ENCODE data around the gene CA5A. TPM values are rescaled to one million over a fixed set of nuclear protein-coding genes. Genes with fewer than 3 reads are reported as not detected.
A peak's percentile ranks its signal among the peaks of the same experiment; 100 is the strongest.

Gene CA5A
- total and polyA plus RNA-seq, 9 of the 15 experiments (the other 6 are each of a cell fraction or from before 2014, with no cell fraction given): not detected

DNA sequence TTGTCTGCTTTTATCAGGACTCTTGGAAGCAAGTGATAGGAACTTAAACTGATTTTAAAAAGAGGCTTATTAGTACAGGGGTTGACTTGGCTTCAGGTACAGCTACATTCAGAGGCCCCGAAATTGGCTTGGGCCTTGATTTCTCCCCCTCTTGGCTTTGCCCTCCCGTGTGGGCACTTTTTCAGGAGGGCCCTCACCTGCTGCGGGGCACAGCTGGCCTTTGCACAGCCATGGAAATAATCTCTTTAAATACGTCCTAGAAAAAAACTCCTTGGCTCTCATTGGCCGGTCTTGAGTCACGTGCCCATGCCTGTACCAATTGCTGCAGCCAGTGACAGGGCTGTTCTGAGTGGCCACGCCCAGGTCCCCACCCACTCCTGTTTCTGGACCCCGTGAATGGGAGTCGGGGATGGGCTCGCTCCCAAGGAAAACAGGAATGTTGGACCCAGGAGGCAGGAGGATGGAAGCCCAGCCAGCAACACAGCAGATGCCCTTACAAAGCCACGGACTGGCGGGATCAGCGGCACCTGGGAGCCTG, 15.0 kb downstream of the CA5A start (continued):
- TF ChIP-seq TEAD4 (IDR thresholded peaks at IDR 0.05; ENCODE audit: low read length) (no peak), TEAD4 (CRISPR knock-in tag; IDR thresholded peaks at IDR 0.05; ENCODE audit: borderline replicate concordance) (no peak), KAT7 (CRISPR knock-in tag; IDR thresholded peaks at IDR 0.05; ENCODE audit: borderline replicate concordance) (no peak), C11orf30 (IDR thresholded peaks at IDR 0.05; ENCODE audit: low read depth) (no peak), CBFA2T2 (conservative IDR thresholded peaks at IDR 0.05) (0 out of 2 replicates have a peak, but pooled peaks have one; percentile 38), TAF1 (IDR thresholded peaks at IDR 0.05; ENCODE audit: control insufficient read depth, extremely low read depth, insufficient read depth, low read length, severe bottlenecking) (no peak), TCF3 (CRISPR knock-in tag; IDR thresholded peaks at IDR 0.05) (no peak), FOS (IDR thresholded peaks at IDR 0.05; ENCODE audit: extremely low read depth, insufficient read length) (peak; percentile 34), SRF (CRISPR knock-in tag; IDR thresholded peaks at IDR 0.05) (no peak), FOXK1 (CRISPR knock-in tag; IDR thresholded peaks at IDR 0.05; ENCODE audit: borderline replicate concordance) (no peak), SIN3B (IDR thresholded peaks at IDR 0.05; ENCODE audit: low read depth) (no peak), TOE1 (IDR thresholded peaks at IDR 0.05; ENCODE audit: borderline replicate concordance) (peak; percentile 79), TOE1 (CRISPR knock-in tag; IDR thresholded peaks at IDR 0.05; ENCODE audit: borderline replicate concordance, low read depth) (no peak), NFYB (IDR thresholded peaks at IDR 0.05; ENCODE audit: extremely low read depth, insufficient read length) (peak; percentile 63), COPS2 (conservative IDR thresholded peaks at IDR 0.05) (no peak), MAFG (tag; conservative IDR thresholded peaks at IDR 0.05) (no peak), NR2F6 (CRISPR knock-in tag; IDR thresholded peaks at IDR 0.05) (no peak), EP400 (IDR thresholded peaks at IDR 0.05) (no peak), STAT5B (CRISPR knock-in tag; IDR thresholded peaks at IDR 0.05) (no peak)
- TF ChIP-seq, protein P1, sequence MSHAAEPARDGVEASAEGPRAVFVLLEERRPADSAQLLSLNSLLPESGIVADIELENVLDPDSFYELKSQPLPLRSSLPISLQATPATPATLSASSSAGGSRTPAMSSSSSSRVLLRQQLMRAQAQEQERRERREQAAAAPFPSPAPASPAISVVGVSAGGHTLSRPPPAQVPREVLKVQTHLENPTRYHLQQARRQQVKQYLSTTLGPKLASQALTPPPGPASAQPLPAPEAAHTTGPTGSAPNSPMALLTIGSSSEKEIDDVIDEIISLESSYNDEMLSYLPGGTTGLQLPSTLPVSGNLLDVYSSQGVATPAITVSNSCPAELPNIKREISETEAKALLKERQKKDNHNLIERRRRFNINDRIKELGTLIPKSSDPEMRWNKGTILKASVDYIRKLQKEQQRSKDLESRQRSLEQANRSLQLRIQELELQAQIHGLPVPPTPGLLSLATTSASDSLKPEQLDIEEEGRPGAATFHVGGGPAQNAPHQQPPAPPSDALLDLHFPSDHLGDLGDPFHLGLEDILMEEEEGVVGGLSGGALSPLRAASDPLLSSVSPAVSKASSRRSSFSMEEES (CRISPR knock-in tag; IDR thresholded peaks at IDR 0.05): peak; percentile 53
- TF ChIP-seq, protein P2, sequence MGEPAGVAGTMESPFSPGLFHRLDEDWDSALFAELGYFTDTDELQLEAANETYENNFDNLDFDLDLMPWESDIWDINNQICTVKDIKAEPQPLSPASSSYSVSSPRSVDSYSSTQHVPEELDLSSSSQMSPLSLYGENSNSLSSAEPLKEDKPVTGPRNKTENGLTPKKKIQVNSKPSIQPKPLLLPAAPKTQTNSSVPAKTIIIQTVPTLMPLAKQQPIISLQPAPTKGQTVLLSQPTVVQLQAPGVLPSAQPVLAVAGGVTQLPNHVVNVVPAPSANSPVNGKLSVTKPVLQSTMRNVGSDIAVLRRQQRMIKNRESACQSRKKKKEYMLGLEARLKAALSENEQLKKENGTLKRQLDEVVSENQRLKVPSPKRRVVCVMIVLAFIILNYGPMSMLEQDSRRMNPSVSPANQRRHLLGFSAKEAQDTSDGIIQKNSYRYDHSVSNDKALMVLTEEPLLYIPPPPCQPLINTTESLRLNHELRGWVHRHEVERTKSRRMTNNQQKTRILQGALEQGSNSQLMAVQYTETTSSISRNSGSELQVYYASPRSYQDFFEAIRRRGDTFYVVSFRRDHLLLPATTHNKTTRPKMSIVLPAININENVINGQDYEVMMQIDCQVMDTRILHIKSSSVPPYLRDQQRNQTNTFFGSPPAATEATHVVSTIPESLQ (CRISPR knock-in tag; IDR thresholded peaks at IDR 0.05): no peak
- TF ChIP-seq, protein P3, sequence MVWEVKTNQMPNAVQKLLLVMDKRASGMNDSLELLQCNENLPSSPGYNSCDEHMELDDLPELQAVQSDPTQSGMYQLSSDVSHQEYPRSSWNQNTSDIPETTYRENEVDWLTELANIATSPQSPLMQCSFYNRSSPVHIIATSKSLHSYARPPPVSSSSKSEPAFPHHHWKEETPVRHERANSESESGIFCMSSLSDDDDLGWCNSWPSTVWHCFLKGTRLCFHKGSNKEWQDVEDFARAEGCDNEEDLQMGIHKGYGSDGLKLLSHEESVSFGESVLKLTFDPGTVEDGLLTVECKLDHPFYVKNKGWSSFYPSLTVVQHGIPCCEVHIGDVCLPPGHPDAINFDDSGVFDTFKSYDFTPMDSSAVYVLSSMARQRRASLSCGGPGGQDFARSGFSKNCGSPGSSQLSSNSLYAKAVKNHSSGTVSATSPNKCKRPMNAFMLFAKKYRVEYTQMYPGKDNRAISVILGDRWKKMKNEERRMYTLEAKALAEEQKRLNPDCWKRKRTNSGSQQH (CRISPR knock-in tag; IDR thresholded peaks at IDR 0.05): no peak

Data from K562 (cell line).